ENCODE measurements around the gene NABP2. TPM values are rescaled to one million over a fixed set of nuclear protein-coding genes. Genes with fewer than 3 reads are reported as not detected.
A peak's percentile ranks its signal among the peaks of the same experiment; 100 is the strongest.

The NABP2 gene
- polyA plus RNA-seq, 4 donors = 28.4 to 35.3 (median 31.8) TPM

- DNase-seq (ENCODE audit: low read depth in 4 of 4, low spot score in 3 of 4) = no peak
These were observed 16.1 kb upstream of the NABP2 start for GRCh38 chr12:56208006-56208405.

DNA sequence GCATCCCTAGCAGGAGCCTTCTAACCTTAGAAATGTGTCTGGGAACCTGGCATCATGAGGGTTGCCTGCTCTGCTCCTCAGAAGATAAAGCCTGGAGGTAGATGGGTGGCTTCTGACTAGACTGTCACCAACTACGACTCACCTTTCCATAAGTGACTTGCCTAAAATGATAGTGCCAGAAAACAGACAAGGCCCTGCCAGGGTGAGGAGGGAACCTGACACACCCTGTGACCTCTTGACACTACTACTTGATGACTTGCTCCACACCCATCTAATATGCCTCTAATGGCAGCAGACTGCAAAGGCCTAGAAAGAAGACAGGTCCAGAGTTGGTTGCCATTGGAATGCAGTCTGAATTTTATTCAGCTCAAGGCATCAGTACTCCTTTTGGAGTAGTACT lies 11.8 kb upstream of the NABP2 start:
- no peak for DNase-seq (ENCODE audit: low read depth in 4 of 4, low spot score in 3 of 4)

DNA sequence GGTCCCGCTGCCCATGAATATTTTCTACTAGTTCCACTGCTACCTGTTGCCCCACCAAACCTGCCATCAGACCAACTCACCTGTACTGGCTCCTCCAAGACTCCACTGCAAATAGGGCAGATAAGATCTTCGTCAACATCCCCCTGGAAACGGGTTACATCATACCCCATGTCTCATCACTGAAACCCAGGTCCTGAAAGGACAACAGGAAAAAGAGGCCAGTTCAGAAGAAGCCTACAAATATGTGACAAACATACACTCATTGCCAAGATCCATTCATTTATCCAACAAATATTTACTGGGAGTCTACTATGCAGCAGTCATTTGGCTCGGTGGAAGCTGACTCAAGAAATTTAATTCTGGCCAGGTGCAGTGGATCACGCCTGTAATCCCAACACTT lies 10.3 kb upstream of the NABP2 start:
- DNase-seq (ENCODE audit: low read depth in 4 of 4, low spot score in 3 of 4) = no peak

DNA sequence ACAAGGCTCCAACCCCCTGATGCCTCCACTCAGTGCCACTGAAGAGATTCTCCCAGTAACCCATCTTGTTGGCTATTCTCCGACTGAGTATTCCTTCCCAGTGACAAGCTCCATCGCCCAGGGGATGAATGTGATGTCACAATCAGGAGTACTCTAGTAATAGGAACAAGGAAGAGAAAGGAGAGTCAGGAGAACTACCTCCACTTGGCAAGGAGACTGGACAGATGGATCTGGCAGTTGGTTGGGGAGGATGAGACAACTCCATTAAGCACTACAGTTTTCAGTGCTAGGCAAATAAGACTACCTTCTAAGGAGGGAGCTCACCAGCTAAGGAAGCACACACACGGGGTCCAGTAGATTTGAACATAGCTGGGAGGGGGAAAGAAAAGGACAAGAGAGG lies 7.7 kb upstream of the NABP2 start:
- no peak for DNase-seq (ENCODE audit: low read depth in 4 of 4, low spot score in 3 of 4)

DNA sequence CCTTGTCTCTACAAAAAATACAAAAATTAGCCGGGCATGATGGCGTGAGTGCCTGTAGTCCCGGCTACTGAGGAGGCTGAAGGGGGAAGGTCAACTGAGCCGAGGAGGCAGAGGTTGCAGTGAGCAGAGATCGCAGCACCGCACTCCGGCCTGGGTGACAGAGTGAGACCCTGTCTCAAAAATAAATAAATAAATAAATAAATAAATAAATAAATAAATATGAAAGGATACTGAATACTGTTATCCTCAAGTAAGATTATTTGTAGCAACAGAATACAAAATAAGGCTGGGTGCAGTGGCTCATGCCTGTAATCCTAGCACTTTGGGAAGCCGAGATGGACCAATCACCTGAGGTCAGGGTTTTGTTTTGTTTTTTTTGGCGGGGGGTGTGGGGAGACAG lies 4.3 kb upstream of the NABP2 start:
- DNase-seq (ENCODE audit: low read depth in 4 of 4, low spot score in 3 of 4) = no peak

DNA sequence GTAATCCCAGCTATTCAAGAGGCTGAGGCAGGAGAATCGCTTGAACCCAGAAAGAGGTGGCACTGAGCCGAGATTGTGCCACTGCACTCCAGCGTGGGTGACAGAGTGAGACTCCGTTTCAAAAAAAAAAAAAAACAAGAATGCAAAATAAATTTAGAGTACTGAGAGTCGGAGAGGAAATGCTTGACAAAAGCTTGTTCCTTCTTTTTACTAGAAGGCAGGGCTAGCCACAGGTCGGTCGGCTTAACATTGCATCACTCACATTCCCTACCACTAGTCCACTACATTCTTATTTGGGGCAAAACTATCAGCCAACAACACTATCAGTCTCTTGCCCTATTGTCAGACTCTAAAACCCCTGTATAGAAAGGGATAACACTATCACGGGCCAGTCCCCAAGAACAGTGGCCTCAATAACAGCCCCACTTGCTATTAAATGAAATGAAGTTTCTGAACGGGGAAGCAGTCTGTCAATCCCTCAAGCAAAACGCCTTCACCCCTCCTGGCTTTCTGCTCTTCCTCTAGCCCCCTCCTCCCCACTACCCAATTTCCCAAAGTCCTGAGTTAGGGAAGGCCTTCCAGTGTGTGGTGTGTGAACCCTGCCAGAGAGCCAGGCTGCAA lies 3.4 kb upstream of the NABP2 start:
- DNase-seq (ENCODE audit: low read depth in 4 of 4, low spot score in 3 of 4) = no peak

- no peak for DNase-seq (ENCODE audit: low read depth in 4 of 4, low spot score in 3 of 4)
These were observed 2.8 kb upstream of the NABP2 start for GRCh38 chr12:56221232-56221756.

GRCh38 chr12:56221757-56222530 lies 2.2 kb upstream of the NABP2 start, which contains the start of gene RNF41:
TSS of gene RNF41 (minus strand) at chr12:56221922. CDS start at chr12:56214047, 7,875 bp downstream.
- DNase-seq (ENCODE audit: low read depth in 4 of 4, low spot score in 3 of 4) = peak; percentile 96

DNA sequence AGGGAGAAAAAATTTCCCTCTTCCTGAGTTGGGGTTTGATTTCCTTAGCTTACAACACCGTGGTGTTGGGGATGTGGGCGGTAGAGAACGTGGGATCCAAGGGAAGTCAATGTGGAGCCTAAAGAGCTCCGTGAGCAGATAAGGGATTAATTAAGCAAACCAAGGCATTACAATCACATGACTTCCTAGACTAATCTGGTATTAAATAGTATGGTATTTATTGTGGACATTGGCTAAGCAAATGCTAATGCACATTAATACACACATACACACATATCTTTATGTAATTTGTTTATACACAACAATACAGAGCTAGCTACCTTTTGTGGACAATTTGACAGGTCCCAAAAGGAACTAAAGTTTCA lies 1.6 kb upstream of the NABP2 start:
- DNase-seq (ENCODE audit: low read depth in 4 of 4, low spot score in 3 of 4) = no peak

- no peak for DNase-seq (ENCODE audit: low read depth in 4 of 4, low spot score in 3 of 4)
These were observed 506 bp upstream of the NABP2 start for GRCh38 chr12:56223571-56224101.

GRCh38 chr12:56224954-56225353 lies 812 bp downstream of the NABP2 start:
- no peak for DNase-seq (ENCODE audit: low read depth in 4 of 4, low spot score in 3 of 4)

GRCh38 chr12:56229082-56229481 lies 4.9 kb downstream of the NABP2 start:
- no peak for DNase-seq (ENCODE audit: low read depth in 4 of 4, low spot score in 3 of 4)

DNA sequence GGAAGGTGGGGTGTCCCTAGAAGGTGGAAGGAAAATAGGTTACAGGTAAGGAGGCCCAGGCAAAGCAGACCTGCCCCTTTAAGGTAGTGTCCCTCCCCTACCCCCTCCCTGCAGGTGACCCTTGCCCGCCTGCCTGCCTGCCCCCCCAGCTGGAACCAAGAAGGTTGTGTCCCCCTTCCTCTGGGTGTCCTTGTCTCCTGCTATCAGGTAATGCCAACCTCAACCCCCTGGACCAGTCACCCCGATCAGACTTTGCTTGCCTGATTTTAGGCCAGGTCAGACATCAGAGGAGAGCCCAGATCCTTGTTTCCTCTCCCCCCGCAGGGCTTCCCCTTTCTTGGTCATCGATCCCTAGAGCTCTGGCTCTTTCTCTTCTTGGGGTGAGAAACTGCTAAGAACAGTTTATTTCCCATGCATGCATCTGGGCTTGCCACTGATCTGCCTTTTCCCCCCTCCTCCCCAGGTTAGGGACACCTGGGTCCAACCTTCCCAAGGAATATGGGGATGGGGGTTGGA lies 5.8 kb downstream of the NABP2 start, which contains the start of gene SLC39A5:
TSS of gene SLC39A5 (plus strand) at position 136 of the 516 bp plus-strand sequence. CDS start 1,224 bp downstream, outside the sequence.
- no peak for DNase-seq (ENCODE audit: low read depth in 4 of 4, low spot score in 3 of 4)

DNA sequence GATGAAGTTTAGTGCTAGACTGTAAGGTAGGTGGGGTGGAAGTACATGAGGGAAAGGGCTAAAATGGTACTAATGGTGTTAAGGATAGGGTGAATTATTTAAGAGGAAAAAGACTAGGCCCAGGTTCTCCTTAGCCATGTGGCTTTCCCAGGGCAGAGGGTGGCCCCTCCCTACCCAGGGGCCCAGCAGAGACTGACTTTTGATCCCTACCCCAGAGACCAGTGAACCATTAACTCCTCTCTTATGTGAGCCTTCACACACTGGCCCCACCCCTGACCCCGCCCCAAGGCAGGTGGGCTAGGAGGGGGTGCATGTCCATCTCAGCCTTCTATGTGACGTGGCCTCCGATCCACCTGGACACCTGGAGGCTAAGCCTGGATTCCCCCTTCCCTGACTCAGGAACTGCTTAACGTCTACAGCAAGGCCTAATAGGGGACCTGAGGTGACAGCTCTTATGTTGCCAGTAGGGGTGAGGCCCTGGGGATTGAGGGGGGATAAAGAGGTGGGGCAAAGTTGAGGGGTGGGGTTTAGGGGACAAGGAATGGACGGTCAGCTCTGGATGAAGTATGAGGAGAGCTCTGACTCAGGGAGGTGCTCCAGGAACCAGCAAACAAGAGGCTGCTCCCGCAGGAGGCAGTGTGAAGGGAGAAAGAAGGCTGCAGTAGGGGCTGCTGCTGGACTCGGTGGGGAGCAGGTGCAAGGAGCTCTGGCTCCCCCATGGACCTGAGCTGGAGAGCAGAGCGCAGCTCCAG lies 6.5 kb downstream of the NABP2 start:
- no peak for DNase-seq (ENCODE audit: low read depth in 4 of 4, low spot score in 3 of 4)

DNA sequence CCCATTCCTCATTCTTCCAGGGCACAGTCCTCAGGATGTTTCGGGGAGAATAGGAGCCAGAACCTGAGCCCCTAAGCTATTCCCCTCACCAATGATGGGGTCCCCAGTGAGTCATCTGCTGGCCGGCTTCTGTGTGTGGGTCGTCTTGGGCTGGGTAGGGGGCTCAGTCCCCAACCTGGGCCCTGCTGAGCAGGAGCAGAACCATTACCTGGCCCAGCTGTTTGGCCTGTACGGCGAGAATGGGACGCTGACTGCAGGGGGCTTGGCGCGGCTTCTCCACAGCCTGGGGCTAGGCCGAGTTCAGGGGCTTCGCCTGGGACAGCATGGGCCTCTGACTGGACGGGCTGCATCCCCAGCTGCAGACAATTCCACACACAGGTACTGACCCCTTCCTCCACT lies 7.0 kb downstream of the NABP2 start:
- no peak for DNase-seq (ENCODE audit: low read depth in 4 of 4, low spot score in 3 of 4)

DNA sequence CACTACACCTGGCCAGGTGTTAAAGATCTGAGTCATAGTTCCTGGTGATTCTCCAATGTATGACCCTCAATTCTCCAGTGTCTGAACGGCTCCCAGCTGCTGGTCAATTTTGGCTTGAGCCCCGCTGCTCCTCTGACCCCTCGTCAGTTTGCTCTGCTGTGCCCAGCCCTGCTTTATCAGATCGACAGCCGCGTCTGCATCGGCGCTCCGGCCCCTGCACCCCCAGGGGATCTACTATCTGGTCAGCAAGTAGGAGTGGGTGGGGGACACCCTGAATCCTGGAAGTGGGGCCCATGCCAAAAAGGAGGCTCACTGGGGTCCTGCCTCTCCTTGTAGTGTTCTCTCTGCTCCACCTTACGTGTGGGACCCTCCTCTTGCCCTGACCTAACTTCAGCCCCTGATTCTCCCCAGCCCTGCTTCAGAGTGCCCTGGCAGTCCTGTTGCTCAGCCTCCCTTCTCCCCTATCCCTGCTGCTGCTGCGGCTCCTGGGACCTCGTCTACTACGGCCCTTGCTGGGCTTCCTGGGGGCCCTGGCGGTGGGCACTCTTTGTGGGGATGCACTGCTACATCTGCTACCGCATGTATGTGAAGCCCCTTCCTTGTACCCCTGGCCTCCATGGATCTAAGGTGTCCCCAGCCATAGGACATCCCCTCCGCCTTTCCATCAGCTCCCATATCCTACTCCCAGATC lies 10.7 kb downstream of the NABP2 start:
- no peak for DNase-seq (ENCODE audit: low read depth in 4 of 4, low spot score in 3 of 4)

DNA sequence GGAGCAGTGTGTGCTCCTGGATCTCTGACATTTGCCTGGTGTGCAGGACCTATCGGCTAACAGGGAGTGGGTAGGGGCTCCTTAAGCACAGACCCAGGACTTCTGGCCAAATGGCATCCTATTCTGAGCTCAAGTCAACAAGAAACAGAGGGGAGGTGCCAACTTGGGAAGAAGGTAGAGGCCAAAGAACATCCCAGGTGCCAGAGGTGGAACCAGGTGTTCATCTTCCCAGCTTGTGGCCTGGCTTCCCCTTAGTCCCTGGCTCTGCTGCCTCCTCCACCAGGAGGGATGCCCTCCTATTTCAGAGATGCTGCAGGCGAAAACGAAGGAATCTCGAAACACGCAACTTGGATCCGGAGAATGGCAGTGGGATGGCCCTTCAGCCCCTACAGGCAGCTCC lies 11.9 kb downstream of the NABP2 start:
- DNase-seq (ENCODE audit: low read depth in 4 of 4, low spot score in 3 of 4) = no peak

DNA sequence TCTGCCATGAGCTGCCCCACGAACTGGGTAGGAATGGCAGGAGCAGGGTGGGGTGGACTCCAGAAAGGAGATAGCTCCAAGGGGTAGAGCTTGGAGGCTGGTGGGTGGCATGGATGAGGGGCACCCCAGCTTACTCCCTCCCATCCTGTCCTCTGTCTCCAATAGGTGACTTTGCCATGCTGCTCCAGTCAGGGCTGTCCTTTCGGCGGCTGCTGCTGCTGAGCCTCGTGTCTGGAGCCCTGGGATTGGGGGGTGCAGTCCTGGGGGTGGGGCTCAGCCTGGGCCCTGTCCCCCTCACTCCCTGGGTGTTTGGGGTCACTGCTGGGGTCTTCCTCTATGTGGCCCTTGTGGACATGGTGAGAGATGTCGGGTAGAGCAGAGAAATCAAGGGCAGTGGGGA lies 12.8 kb downstream of the NABP2 start:
- DNase-seq (ENCODE audit: low read depth in 4 of 4, low spot score in 3 of 4) = no peak

- no peak for DNase-seq (ENCODE audit: low read depth in 4 of 4, low spot score in 3 of 4)
These were observed 13.4 kb downstream of the NABP2 start for GRCh38 chr12:56237552-56237951.

All from right renal pelvis (tissue), 4 donors.